ENCODE data around the gene GDPGP1.

- TF ChIP-seq, protein P1, sequence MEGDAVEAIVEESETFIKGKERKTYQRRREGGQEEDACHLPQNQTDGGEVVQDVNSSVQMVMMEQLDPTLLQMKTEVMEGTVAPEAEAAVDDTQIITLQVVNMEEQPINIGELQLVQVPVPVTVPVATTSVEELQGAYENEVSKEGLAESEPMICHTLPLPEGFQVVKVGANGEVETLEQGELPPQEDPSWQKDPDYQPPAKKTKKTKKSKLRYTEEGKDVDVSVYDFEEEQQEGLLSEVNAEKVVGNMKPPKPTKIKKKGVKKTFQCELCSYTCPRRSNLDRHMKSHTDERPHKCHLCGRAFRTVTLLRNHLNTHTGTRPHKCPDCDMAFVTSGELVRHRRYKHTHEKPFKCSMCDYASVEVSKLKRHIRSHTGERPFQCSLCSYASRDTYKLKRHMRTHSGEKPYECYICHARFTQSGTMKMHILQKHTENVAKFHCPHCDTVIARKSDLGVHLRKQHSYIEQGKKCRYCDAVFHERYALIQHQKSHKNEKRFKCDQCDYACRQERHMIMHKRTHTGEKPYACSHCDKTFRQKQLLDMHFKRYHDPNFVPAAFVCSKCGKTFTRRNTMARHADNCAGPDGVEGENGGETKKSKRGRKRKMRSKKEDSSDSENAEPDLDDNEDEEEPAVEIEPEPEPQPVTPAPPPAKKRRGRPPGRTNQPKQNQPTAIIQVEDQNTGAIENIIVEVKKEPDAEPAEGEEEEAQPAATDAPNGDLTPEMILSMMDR (conservative IDR thresholded peaks at IDR 0.05; ENCODE audit: low read depth in 2 of 2) = no peak
- TF ChIP-seq ZNF331 (CRISPR knock-in tag; IDR thresholded peaks at IDR 0.05; ENCODE audit: low read depth) = no peak
- TF ChIP-seq EZH2phosphoT487 (IDR thresholded peaks at IDR 0.05; ENCODE audit: unreplicated experiment) = no peak
- no peak for TF ChIP-seq POLR2AphosphoS5 (IDR thresholded peaks at IDR 0.05; ENCODE audit: low read depth)
- TF ChIP-seq, protein P2, sequence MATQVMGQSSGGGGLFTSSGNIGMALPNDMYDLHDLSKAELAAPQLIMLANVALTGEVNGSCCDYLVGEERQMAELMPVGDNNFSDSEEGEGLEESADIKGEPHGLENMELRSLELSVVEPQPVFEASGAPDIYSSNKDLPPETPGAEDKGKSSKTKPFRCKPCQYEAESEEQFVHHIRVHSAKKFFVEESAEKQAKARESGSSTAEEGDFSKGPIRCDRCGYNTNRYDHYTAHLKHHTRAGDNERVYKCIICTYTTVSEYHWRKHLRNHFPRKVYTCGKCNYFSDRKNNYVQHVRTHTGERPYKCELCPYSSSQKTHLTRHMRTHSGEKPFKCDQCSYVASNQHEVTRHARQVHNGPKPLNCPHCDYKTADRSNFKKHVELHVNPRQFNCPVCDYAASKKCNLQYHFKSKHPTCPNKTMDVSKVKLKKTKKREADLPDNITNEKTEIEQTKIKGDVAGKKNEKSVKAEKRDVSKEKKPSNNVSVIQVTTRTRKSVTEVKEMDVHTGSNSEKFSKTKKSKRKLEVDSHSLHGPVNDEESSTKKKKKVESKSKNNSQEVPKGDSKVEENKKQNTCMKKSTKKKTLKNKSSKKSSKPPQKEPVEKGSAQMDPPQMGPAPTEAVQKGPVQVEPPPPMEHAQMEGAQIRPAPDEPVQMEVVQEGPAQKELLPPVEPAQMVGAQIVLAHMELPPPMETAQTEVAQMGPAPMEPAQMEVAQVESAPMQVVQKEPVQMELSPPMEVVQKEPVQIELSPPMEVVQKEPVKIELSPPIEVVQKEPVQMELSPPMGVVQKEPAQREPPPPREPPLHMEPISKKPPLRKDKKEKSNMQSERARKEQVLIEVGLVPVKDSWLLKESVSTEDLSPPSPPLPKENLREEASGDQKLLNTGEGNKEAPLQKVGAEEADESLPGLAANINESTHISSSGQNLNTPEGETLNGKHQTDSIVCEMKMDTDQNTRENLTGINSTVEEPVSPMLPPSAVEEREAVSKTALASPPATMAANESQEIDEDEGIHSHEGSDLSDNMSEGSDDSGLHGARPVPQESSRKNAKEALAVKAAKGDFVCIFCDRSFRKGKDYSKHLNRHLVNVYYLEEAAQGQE (IDR thresholded peaks at IDR 0.05; ENCODE audit: unreplicated experiment) = no peak
- no peak for TF ChIP-seq EZH2 (IDR thresholded peaks at IDR 0.05; ENCODE audit: low read depth, unreplicated experiment)
- no peak for TF ChIP-seq CREB1 (CRISPR knock-in tag; IDR thresholded peaks at IDR 0.05; ENCODE audit: low read depth)
Observed at GRCh38 chr15:90189781-90190467, 44.1 kb upstream of the GDPGP1 start.
